Measurements from ENCODE around the gene MRTFB.
"Not testable (repeated sequence)": the region's sequence is repeated elsewhere in the genome, so short reads cannot be mapped to it uniquely, and the experiment has no call there.

The MRTFB gene

GRCh38 chr16:14133907-14134306 is 62.8 kb downstream of the MRTFB start:
- no peak for DNase-seq

GRCh38 chr16:14135704-14136103 is 64.6 kb downstream of the MRTFB start:
- DNase-seq = no peak

GRCh38 chr16:14139872-14140271 is 68.8 kb downstream of the MRTFB start:
- no peak for DNase-seq

DNA sequence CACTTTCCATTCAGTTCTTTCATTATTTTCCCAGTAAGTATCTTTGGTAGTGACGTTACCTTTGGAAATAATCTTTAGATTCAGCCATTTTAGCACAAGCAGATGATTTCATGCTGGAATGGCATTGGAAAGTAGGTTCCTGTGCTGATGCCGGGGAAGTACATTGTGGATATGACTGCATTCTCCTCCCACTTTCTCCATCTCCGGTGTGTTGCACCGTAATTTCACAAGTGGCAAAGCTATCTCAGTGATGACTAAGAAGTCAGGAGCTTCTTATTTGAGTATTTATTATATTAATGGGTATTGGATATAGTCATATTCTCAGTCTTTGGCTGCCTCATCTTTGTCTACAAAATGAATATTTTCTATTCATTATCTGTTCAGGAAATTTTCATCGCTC is 69.8 kb downstream of the MRTFB start:
- no peak for DNase-seq

GRCh38 chr16:14146445-14146844 is 75.3 kb downstream of the MRTFB start:
- no peak for DNase-seq

- no peak for DNase-seq
These were observed 76.9 kb downstream of the MRTFB start for GRCh38 chr16:14148016-14148415.

DNA sequence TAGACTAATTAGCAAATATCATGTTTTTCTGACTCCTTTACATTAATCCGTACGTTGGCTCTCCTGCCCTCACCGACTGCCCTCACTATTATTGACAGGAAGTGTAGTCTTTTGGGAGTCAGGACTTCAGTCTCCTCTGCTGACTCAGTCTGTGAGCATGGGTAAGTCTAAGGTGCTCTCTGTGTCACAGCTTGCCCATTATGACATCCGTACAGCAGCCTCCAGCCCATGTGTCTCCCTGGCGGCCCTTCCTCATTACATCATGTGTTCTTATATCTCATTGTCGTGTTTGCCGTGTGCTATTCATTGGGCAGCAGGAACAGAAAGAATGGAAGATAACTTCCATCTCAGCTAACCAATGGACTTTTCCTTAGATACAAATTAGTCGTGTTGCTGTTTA is 77.5 kb downstream of the MRTFB start:
- DNase-seq = peak; percentile 36

DNA sequence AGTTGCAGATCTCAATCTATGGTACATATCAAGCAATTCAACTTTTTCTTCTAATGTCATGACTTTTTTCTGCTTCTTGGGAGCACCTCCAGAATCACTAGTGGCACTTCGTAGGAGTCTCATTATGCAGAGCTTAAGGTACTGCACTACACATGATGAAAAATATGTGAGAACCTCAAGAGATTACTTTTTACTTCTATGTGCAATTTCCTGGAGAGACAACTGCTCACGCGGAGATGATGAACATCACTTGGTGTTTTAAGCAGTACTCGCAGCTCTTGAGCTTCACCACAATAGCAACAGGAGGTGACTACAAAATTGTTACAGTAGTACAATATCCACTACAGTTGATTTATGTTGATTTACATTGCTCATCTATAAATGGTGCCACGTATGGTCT is 79.7 kb downstream of the MRTFB start:
- no peak for DNase-seq

DNA sequence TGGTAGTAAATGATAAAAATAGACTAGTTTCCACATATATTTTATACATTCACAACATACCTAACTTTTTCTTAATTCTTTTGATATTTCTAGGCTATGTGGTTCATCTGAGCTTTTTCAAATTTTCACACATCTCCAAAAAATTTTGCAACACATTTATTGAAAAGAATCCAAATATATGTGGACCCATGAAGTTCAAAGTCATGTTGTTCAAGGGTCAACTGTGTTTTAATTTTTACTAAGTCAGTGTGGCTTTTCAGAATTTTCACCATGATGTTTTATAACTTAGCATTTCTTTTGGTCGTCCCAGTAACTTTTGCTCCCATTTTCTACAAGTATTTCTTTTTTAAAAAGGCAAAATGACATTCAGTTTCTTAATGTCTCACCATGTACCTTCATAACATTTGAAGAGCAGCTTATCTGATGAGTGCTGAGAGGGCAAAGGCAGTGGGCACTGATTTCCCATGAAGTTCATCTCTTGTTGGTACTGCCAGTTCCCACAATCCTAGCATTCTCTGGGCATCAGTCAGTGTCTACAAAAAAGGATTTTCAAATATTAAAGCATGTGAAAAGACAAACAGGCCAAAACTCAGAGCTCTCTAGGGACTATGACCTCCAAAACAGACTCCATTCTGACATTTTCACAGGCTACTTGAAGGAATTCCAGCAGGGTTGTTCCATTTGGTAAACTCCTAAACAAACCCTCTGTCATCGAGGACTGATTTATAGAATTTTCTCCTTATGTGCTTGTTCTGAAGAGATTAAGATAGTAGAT is 80.3 kb downstream of the MRTFB start:
- DNase-seq = no peak

DNA sequence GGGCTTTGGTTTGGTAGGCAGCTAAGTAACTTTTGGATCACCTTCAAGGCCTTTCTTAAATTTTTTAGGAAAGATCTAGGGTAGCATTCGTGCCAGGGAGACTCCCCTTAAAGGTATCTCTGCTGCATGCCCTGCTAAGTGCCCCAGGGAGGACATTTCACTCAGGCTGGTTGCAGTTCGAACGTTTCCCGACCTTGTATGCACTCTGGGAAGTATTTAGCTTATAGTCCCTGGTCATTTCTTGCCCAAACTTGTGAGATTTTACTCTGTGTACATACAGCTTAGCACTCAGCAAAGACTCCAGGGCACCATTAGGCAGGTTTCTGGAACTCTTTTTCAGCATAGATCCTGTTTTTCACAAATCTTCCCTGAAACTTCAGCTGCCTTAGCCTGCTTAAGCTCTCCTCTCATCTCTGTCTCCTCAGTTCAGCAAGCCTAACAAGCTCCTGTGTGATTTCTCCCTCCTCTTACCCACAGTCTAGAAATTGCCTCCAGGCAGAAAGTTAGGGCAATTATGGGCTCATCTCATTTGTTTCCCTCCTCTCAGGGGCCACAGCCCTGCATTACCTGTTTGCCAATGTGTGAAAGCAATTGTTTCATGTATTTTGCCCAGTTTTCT is 84.6 kb downstream of the MRTFB start:
- no peak for DNase-seq

DNA sequence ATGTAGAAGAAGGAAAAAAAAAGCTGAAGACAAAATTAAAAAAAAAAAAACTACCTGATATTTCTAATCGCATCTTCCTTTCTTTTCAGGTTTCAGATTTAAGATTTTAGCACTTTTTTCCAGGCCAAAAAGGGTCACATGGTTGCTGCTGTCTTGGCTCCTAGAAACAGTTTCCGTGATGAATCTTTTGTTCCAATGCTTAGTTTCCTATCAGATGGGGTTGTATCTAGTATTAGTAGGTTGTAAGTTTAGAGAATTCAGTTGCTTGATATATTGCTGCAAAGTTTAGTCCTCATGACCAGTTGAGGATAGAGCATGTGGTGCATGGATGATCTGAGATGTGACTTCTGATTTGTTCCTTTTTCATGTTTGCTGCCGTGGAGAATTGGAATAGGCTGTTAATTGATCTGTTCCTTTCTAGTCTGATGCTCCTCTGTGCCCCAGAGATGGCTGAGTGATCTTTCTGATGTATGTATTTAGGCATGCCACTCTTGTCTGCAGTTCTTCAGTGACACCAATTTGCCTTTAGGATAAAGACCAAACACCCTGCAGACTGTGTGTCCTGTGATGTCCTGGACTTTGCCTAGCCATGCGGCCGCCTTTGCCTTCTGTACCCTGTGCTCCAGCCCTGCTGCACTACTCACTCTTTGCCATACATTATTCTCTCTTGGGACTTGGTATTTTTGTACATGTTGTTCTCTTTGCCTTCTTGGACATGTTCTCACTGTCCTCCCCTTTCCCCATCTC is 94.0 kb downstream of the MRTFB start:
- no peak for DNase-seq

DNA sequence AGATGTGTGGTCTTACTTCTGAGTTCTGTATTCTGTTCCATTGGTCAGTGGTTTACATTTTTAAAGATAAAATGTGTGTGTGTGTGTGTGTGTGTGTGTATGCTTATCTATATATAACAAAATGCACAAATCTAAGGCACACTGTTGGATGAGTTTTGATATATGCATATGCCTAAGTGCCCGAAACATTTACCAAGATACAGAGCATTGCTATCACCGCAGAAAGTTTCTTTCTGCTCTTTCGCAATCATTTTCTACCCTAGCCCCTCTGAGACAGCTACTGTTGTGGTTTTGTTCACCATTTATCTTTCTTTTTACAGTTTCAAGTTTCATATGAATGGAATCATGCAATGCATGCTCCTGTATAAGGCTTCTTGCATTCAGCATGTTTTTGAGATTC is 97.0 kb downstream of the MRTFB start:
- no peak for DNase-seq

DNA sequence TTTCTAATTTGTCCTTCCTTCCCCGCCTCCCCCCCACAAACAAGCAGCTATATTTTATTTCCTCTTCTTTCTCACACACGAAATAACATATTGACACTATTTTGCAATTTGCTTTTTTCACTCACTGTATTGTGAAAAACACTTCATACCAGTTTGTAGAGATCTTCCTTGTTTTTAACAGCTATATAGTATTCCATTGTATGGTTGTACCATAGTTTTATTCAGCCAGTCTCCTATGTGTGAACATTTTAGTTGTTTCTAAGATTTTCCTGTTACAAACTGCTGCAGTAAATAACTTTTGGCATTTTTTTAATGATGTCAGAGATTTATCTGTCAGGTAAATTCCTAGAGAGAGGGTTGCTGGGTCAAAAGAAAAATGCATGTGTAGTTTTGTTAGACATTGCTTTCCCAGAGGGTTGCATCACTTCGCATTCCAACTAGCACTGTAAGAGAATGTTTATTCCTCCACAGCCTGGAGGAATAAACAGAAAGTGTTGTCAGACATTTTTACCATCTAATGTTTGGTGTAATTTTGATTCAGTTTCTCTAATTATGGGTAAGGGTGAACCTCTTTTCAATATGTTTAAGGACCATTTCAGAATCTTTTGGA is 101.2 kb downstream of the MRTFB start:
- no peak for DNase-seq

DNA sequence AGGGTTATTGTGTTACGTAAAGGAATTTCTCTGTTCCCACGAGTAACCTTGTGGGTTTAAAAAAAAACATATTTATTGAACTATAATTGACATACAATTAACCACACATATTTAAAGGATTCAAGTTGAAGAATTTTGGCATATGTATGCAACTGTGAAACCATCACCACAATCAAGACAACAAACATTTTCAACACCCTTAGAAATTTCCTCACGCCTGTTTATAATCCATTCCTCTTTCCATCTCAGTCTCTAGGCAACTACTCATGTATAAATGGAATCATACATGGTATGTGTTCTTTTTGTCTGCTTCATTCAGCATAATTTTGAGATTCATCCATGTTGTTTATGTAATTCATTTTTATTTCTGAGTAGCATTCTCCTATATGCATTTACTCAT is 104.0 kb downstream of the MRTFB start:
- no peak for DNase-seq

GRCh38 chr16:14177704-14178103 is 106.6 kb downstream of the MRTFB start:
- DNase-seq = no peak

DNA sequence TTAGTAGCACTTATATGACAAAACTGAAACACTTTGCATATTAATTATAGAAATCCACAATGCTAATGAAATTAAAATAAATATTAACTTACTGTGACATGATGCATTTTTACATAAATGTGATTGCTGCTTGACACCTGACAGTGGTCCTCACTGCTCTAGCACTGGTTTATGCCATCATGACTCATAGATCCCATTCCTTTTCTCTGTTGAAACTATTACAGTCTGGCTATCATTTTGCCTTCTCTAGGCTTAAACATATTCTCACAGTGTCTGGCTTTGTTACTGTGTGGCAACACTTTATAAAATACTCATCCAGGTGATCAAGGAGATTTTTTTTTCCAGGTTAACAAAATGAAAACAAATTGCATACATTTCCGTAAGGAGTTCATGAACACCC is 108.0 kb downstream of the MRTFB start:
- DNase-seq = no peak

- DNase-seq = no peak
These were observed 109.4 kb downstream of the MRTFB start for GRCh38 chr16:14180481-14180944.

DNA sequence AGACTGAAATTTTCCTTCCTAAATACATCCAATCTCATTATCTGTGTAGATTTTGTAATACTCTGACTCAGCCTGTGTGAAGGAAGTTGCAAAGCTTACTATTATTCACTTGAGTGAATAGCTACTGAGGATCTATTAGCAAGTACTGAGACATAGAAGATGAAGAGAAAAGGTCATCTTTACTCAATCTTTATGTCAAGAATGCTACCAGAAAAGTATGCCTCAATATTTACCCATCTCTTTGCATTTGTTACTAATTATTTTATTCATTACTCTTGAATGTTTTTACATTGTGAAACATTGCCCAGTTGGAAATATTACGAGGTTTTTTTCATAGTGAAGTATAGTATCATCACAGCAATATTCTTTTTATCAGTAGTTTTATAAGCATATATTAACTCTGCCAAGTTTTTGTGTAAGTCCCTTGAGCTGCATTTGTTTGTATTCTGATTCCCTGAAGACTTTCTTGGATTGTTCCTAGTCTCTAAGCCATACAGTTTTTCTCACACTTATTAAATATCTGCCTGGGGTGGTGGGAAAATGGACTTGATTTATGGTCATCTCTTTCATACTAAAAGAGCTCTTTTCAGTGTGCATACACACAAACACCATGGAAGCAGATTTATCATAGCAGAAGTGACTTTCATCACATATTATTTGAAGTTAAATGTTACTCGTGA is 110.4 kb downstream of the MRTFB start:
- DNase-seq = no peak

DNA sequence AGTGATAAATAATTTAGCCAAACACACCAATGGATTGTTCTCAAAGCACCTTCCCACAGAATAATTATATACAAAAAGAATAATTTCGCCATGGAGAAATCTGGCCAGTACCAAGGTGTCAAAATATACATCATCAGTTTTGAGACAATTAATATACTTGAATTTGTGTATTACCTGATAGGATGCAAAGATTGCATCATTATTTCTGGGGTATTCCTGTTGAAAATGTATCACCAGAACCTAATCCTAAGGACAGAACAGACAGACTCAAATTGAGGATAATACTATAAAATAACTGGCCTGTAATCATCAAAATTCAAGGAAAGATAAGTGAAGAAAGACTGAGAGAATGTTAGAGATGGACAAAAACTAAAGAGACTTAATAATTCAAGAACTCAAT is 111.9 kb downstream of the MRTFB start:
- DNase-seq = no peak

DNA sequence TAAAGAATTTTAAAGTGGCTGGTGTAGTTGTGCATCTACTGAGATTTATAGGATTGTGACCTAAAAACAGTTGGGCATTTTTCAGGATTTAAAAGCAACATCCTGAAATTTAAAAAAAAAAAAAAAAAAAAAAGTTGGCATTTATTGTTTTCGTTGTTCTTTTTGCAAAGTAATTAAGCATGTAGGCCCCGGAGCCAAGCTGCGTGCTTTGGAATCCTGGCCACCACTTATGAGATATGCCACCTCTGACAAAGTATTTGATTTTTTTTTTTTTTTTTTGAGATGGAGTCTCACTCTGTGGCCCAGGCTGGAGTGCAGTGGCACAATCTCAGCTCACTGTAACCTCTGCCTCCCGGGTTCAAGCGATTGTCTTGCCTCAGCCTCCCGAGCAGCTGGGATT is 112.8 kb downstream of the MRTFB start:
- DNase-seq = not testable (repeated sequence)

GRCh38 chr16:14186007-14186794 is 115.1 kb downstream of the MRTFB start:
- peak; percentile 69 for DNase-seq

- no peak for DNase-seq
These were observed 115.7 kb downstream of the MRTFB start for GRCh38 chr16:14186795-14187221.
